HepG2 (cell line): Measurements from ENCODE around the gene VAMP2. TPM values are rescaled to one million over a fixed set of nuclear protein-coding genes. Genes with fewer than 3 reads are reported as not detected.

Experiments used
- ATAC-seq: fragments of 200-7000 bp; cut with Tn5 transposase; 3 replicates; pipeline ENCODE4 v1.9.1; 2020; ENCODE audit warnings: mild to moderate bottlenecking, moderate library complexity
- BruUV-seq: library from RNA; stranded (reverse); fragments of 400-500 nt; replicated peaks from 2 replicates; lab custom pipeline; 2021; lab: Mats Ljungman, UMichigan
- CTCF ChIA-PET: fragments of 300-600 bp; formaldehyde crosslinking; extraction: SDS; loops from one replicate; lab custom pipeline; 2021; ENCODE audit warnings: low total read pairs, inconsistent platforms, low intra/inter-chr PET ratio; lab: Yijun Ruan, JAX
- POLR2A ChIA-PET: fragments of 350-600 bp; sonication (Branson Sonifier 250); formaldehyde crosslinking; loops from one replicate; lab custom pipeline; 2020; ENCODE audit warnings: antibody characterized with exemption, inconsistent platforms; lab: Yijun Ruan, JAX
- DNase-seq: peaks from one replicate; pipeline ENCODE4 v3.0.0-alpha.2; 2015; ENCODE audit warnings: low spot score
- FAIRE-seq: peaks from 3 replicates; lab custom pipeline; 2011; peaks lifted over from hg19 to GRCh38; lab: Jason Lieb, UNC
- H2AFZ ChIP-seq: one replicate; pipeline ENCODE4 v1.6.1; 2011; ENCODE audit warnings: low read length, inconsistent platforms
- H3K27ac ChIP-seq: fragments of 300-600 bp; 3 replicates; pipeline ENCODE4 v1.8.0; 2011; ENCODE audit warnings: mixed run types, mild to moderate bottlenecking, mixed read lengths, low read length, inconsistent platforms; ENCODE audit not compliant: insufficient read depth; ENCODE audit errors: extremely low read length
- H3K27me3 ChIP-seq, 2 experiments: fragments of 200-600 bp in 1 of 2; 2 replicates in 1 of 2; 3 replicates in 1 of 2; pipeline versions ENCODE4 v1.6.0 to v1.8.0; 2011; ENCODE audit warnings: low read length in 2 of 2, mild to moderate bottlenecking in 2 of 2, moderate library complexity in 2 of 2, inconsistent platforms in 1 of 2; ENCODE audit not compliant: insufficient read depth in 2 of 2, control insufficient read depth in 1 of 2
- H3K36me3 ChIP-seq, 2 experiments: fragments of 200-600 bp in 1 of 2; replicated peaks in 1 of 2; 2 replicates in 1 of 2; 3 replicates in 1 of 2; pipeline versions ENCODE4 v1.5.1 to v1.8.0; 2011; ENCODE audit warnings: low read length in 2 of 2, inconsistent platforms in 1 of 2; ENCODE audit not compliant: insufficient read depth in 2 of 2, control insufficient read depth in 1 of 2
- H3K4me1 ChIP-seq: 2 replicates; pipeline ENCODE4 v1.5.1; 2012; ENCODE audit warnings: low read length, inconsistent platforms; ENCODE audit not compliant: insufficient read depth
- H3K4me2 ChIP-seq: 2 replicates; pipeline ENCODE4 v1.6.0; 2011; ENCODE audit warnings: low read depth, low read length, inconsistent platforms
- H3K4me3 ChIP-seq, 3 experiments: fragments of 200-600 bp in 1 of 3; sonication (generic), shearing (Covaris generic) in 1 of 3; replicated peaks in 1 of 3; 2 replicates each; pipeline ENCODE4 v1.5.1; 2011 to 2016; ENCODE audit warnings: low read length in 3 of 3, inconsistent platforms in 2 of 3, low read depth in 2 of 3, mild to moderate bottlenecking in 2 of 3, control low read depth in 1 of 3, mixed read lengths in 1 of 3; ENCODE audit not compliant: insufficient read depth in 1 of 3
- H3K79me2 ChIP-seq: one replicate; pipeline ENCODE4 v1.6.1; 2011; ENCODE audit warnings: low read length, inconsistent platforms; ENCODE audit not compliant: insufficient read depth
- H3K9ac ChIP-seq: 2 replicates; pipeline ENCODE4 v1.6.0; 2011; ENCODE audit warnings: mild to moderate bottlenecking, low read depth, low read length, inconsistent platforms; ENCODE audit not compliant: insufficient read depth
- H3K9me3 ChIP-seq: 2 replicates; pipeline ENCODE4 v1.5.1; 2012; ENCODE audit warnings: mild to moderate bottlenecking, low read length
- H4K20me1 ChIP-seq: 2 replicates; pipeline ENCODE4 v1.6.0; 2011; ENCODE audit warnings: inconsistent platforms, mild to moderate bottlenecking, low read length, moderate library complexity; ENCODE audit not compliant: insufficient read depth
- BHLHE40 ChIP-seq: IDR thresholded peaks from 2 replicates; pipeline ENCODE4 v1.6.1; 2011; ENCODE audit warnings: low read length, improper control_type of control experiment
- ERF ChIP-seq: IDR thresholded peaks from 2 replicates; pipeline ENCODE4 v1.6.1; 2018; ENCODE audit warnings: missing biosample characterization, missing genetic modification reagents
- HNF4G ChIP-seq, 2 experiments: sonication (generic) in 1 of 2; formaldehyde crosslinking in 1 of 2; IDR thresholded peaks; 2 replicates each; pipeline versions ENCODE4 v1.4.0 to v1.6.1; 2011 to 2020; ENCODE audit warnings: borderline replicate concordance in 2 of 2, low read depth in 2 of 2, mild to moderate bottlenecking in 2 of 2, low read length in 1 of 2, missing genetic modification reagents in 1 of 2, moderate library complexity in 1 of 2
- KDM5A ChIP-seq: fragments of 200-600 bp; sonication (generic); IDR thresholded peaks from 2 replicates; pipeline ENCODE4 v1.7.0; 2018; ENCODE audit warnings: antibody characterized with exemption, mild to moderate bottlenecking, low read length, borderline replicate concordance
- MAFK ChIP-seq, 2 experiments: IDR thresholded peaks in 1 of 2; conservative IDR thresholded peaks in 1 of 2; 2 replicates each; pipeline ENCODE4 v1.6.1; 2011; ENCODE audit warnings: improper control_type of control experiment in 2 of 2, low read length in 2 of 2
- MTA3 ChIP-seq: sonication (generic); formaldehyde crosslinking; IDR thresholded peaks from 2 replicates; pipeline ENCODE4 v1.4.0; 2020; ENCODE audit warnings: missing genetic modification reagents
- ZNF121 ChIP-seq: sonication (generic); formaldehyde crosslinking; IDR thresholded peaks from 2 replicates; pipeline ENCODE4 v1.5.0; 2020; ENCODE audit warnings: mild to moderate bottlenecking, missing genetic modification reagents
- ZNF639 ChIP-seq: conservative IDR thresholded peaks from 2 replicates; pipeline ENCODE4 v1.6.1; 2018; ENCODE audit warnings: missing genetic modification reagents
- ZNF768 ChIP-seq: sonication (generic); formaldehyde crosslinking; IDR thresholded peaks from 2 replicates; pipeline ENCODE4 v1.4.0; 2020; ENCODE audit warnings: missing genetic modification reagents
- WGBS: methylation state at CpG from one replicate; pipeline ENCODE4 v1.1.6; 2017; ENCODE audit warnings: low lambda C conversion rate; 5-methylcytosine and 5-hydroxymethylcytosine counted together
- in situ Hi-C: cut with HindIII; loops from 2 replicates; pipeline ENCODE4 v1.10.0; 2017; ENCODE audit warnings: low pct_unique_long_range_greater_than_20kb; ENCODE audit not compliant: extremely low pct_ligation_motif_present
- intact Hi-C: fragments of 100-400 bp; cut with micrococcal nuclease; formaldehyde crosslinking; loops from one replicate; pipeline ENCODE4 v1.10.0; 2022; ENCODE audit not compliant: unreplicated experiment
- polyA plus RNA-seq, 8 experiments: library from polyadenylated mRNA; depleted of rRNA in 3 of 8; stranded (reverse) in 7 of 8; unstranded in 1 of 8; fragments of >200 nt; fragmentation: Illumina TruSeq in 4 of 8; extraction: Trizol in 4 of 8; gene quantifications; 2 replicates each; pipeline versions ENCODE4 v1.2.1 to v1.2.3, GENCODE V29; 2011 to 2016; ENCODE audit warnings: low read depth in 4 of 8, missing spikeins in 1 of 8, mixed read lengths in 1 of 8; ENCODE audit not compliant: insufficient read depth in 1 of 8
- total RNA-seq, 5 experiments: library from RNA; depleted of rRNA; stranded (reverse); fragments of >200 nt; fragmentation: Illumina TruSeq; extraction: Trizol; gene quantifications; 2 replicates each; pipeline ENCODE4 v1.2.3, GENCODE V29; 2016; ENCODE audit warnings: low read depth in 1 of 5

The VAMP2 gene
- total and polyA plus RNA-seq, 2 of the 13 experiments (the other 11 are each of a cell fraction or from before 2014, with no cell fraction given): 3.9 to 17.2 TPM

DNA sequence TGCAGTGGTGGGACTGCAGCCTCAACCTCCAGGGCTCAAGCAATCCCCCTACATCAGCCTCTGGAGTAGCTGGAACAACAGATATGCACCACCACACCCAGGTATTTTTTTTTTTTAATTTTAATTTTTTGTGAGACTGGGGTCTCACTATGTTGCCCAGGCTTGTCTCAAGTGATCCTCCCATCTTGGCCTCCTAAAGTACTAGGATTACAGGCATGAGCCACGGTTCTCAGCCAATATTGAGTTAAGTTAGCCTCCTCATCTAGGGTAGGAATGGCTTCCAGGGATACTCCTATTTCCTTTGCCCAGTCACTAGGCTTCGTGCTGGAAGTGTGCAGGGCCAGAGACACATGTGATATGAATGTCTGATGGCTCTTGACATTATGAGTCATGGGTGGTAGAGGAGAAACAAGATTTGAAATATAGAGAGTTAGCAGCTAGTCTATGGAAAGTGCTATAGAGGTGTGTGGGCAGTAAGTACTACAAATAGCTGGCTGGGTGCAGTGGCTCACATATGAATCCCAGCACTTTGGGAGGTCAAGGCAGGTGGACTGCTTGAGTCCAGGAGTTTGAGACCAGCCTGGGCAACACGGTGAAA, 30.8 kb downstream of the VAMP2 start:
- no peak for DNase-seq
- FAIRE-seq: no peak
- no peaks in the 10 kb centered on the region for H3K36me3 ChIP-seq
- no peak for ATAC-seq
- H4K20me1 ChIP-seq: no peaks in the 10 kb centered on the region
- H3K4me2 ChIP-seq: no peak overlapping the region
- intact Hi-C loops: no loop called here
- no peak overlapping the region for H3K4me3 ChIP-seq
- CTCF ChIA-PET: no interaction called here
- POLR2A ChIA-PET: no interaction called here
- TF ChIP-seq ZNF768 (CRISPR knock-in tag): no peak
- TF ChIP-seq MTA3 (CRISPR knock-in tag): no peak
- TF ChIP-seq HNF4G (IDR thresholded peaks at IDR 0.05; ENCODE audit: borderline replicate concordance, low read depth, low read length): no peak
- no peak for TF ChIP-seq HNF4G (CRISPR knock-in tag; IDR thresholded peaks at IDR 0.05; ENCODE audit: borderline replicate concordance, low read depth)
- TF ChIP-seq ZNF121: peak; percentile 61
- 0 out of 2 replicates have a peak, but pooled peaks have one; percentile 20 for TF ChIP-seq BHLHE40
- no peak for TF ChIP-seq KDM5A
- TF ChIP-seq, all 625 proteins: peak for 2
- Histone ChIP-seq H3K27me3 (peaks cover 0 to 12% of the 10 kb centered on the region in 2 experiments; a peak in 1 of 5 replicates), H3K79me2 (no peaks in the 10 kb centered on the region), H3K27ac (no peak overlapping the region), H3K9ac (no peak overlapping the region), H2AFZ (no peak overlapping the region), H3K9me3 (no peaks in the 10 kb centered on the region), H3K4me1 (peaks cover 29% of the 10 kb centered on the region)
- in situ Hi-C loops: no loop called here
- no TSS peak for BruUV-seq
- 17% methylated on average over 3 of the region's 3 CpGs for WGBS

DNA sequence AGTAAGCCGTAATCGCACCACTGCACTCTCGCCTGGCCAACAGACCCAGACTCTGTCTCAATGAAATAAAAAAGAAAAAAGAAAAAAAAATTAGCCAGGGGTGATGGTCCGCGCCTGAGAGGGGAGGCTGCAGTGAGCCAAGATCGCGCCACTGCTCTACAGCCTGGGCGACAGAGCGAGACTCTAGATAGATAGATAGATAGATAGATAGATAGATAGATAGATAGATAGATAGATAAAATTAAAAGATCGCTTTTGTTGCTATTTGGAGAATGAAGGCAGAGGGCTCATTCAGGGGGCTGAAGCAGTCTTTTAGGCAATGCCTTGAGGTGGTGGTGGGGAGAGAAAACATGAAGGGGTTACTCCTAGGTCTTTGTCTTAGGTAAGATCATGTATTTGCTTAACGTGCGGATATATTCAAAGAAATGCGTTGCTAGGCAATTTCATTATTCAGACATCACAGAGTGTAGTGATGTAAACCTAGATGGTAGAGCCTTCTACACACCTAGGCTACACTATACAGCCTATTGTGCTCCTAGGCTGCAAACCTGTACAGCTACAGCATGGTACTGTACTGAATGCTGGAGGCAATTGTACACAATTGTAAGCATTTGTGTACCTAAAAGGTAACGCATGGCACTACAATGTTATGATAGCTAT, 34.5 kb downstream of the VAMP2 start:
- ChIA-PET POLR2A (no interaction called here), CTCF (no interaction called here)
- Histone ChIP-seq H3K36me3 (no peaks in the 10 kb centered on the region), H3K79me2 (no peaks in the 10 kb centered on the region), H3K9me3 (no peaks in the 10 kb centered on the region), H3K27me3 (peaks cover 3 to 33% of the 10 kb centered on the region in 2 experiments; a peak in 4 of 5 replicates), H4K20me1 (peaks cover 3% of the 10 kb centered on the region; the same call in 1 of the 2 replicates), H3K4me2 (no peak overlapping the region), H3K27ac (no peak overlapping the region), H2AFZ (no peak overlapping the region), H3K9ac (no peak overlapping the region), H3K4me1 (peaks cover 33% of the 10 kb centered on the region), H3K4me3 (no peak overlapping the region)
- in situ Hi-C loops: loop anchor here (10.0 kb wide), 1 partner anchor 57 kb away; no protein-coding TSS in a partner anchor
- ATAC-seq (no peak), FAIRE-seq (no peak), DNase-seq (no peak)
- 84% methylated on average over 14 of the region's 14 CpGs for WGBS
- intact Hi-C loops: no loop called here
- TF ChIP-seq MAFK (conservative IDR thresholded peaks at IDR 0.05 in 1 of 2, IDR thresholded peaks at IDR 0.05 in 1 of 2; ENCODE audit: low read length in 2 of 2): 0 out of 4 replicates have a peak, but pooled peaks of 1 of the 2 experiments have one; percentile 20
- TF ChIP-seq ZNF639 (CRISPR knock-in tag): no peak
- TF ChIP-seq ERF (CRISPR knock-in tag): no peak
- BruUV-seq: no TSS peak
